T follicular helper cell (primary cell): Measurements from ENCODE around the gene NRAS.

ENCODE experiments used
- DNase-seq: peaks from one replicate; pipeline ENCODE4 v3.0.0-alpha.2; 2020; ENCODE audit warnings: low read depth

Gene NRAS

GRCh38 chr1:114676115-114676514 lies 40.5 kb downstream of the NRAS start:
- DNase-seq, result no peak

GRCh38 chr1:114671939-114672275 lies 44.7 kb downstream of the NRAS start:
- no peak for DNase-seq

- DNase-seq, result no peak
Observed at GRCh38 chr1:114671011-114671938, 45.3 kb downstream of the NRAS start.

- peak; percentile 82 for DNase-seq
Observed at GRCh38 chr1:114670083-114671010, 46.2 kb downstream of the NRAS start.

GRCh38 chr1:114669562-114670082 lies 46.9 kb downstream of the NRAS start, which contains the start of gene DENND2C:
Gene DENND2C, minus strand, starts transcription at chr1:114670049. Its CDS starts 44,065 bp downstream, at chr1:114625984.
- DNase-seq, result no peak

GRCh38 chr1:114668784-114669561 lies 47.6 kb downstream of the NRAS start:
- DNase-seq, result no peak

- DNase-seq, result no peak
Observed at GRCh38 chr1:114668373-114668772, 48.2 kb downstream of the NRAS start.

- no peak for DNase-seq
Observed at GRCh38 chr1:114666954-114667353, 49.6 kb downstream of the NRAS start.

- no peak for DNase-seq
Observed at GRCh38 chr1:114660238-114660637, 56.3 kb downstream of the NRAS start.
